GM19328 (cell line): ENCODE measurements around the gene SHMT1.
A peak's percentile ranks its signal among the peaks of the same experiment; 100 is the strongest.
"Not testable (repeated sequence)": the region's sequence is repeated elsewhere in the genome, so short reads cannot be mapped to it uniquely, and the experiment has no call there.

Experiments
- ATAC-seq: cut with Tn5 transposase; IDR thresholded peaks from one replicate; pipeline ENCODE4 v1.9.1; 2021; ENCODE audit warnings: mild to moderate bottlenecking, moderate library complexity; ENCODE audit not compliant: unreplicated experiment

The SHMT1 gene

GRCh38 chr17:18378614-18379013 is 15.3 kb upstream of the SHMT1 start:
- not testable (repeated sequence) for ATAC-seq

- ATAC-seq: no peak
Measured at GRCh38 chr17:18378205-18378505, 14.8 kb upstream of the SHMT1 start.

GRCh38 chr17:18377437-18378204 is 14.3 kb upstream of the SHMT1 start, which contains the start of gene EVPLL:
TSS of gene EVPLL (plus strand) at chr17:18377778. CDS start at chr17:18380938, 3,160 bp downstream.
- ATAC-seq: no peak

GRCh38 chr17:18374216-18374615 is 10.9 kb upstream of the SHMT1 start:
- ATAC-seq: no peak

- not testable (repeated sequence) for ATAC-seq
Measured at GRCh38 chr17:18373181-18373580, 9.8 kb upstream of the SHMT1 start.

GRCh38 chr17:18371455-18371854 is 8.1 kb upstream of the SHMT1 start:
- ATAC-seq: no peak

- ATAC-seq: no peak
Measured at GRCh38 chr17:18370761-18371160, 7.4 kb upstream of the SHMT1 start.

- ATAC-seq: no peak
Measured at GRCh38 chr17:18368946-18369345, 5.6 kb upstream of the SHMT1 start.

GRCh38 chr17:18364166-18364565 is 816 bp upstream of the SHMT1 start:
- no peak for ATAC-seq

GRCh38 chr17:18362698-18363100 is 651 bp downstream of the SHMT1 start:
- ATAC-seq: peak; percentile 2

GRCh38 chr17:18361837-18362697 is 1.3 kb downstream of the SHMT1 start:
- ATAC-seq: no peak

GRCh38 chr17:18360518-18360917 is 2.8 kb downstream of the SHMT1 start:
- ATAC-seq: no peak

- no peak for ATAC-seq
Measured at GRCh38 chr17:18356624-18357023, 6.7 kb downstream of the SHMT1 start.

- no peak for ATAC-seq
Measured at GRCh38 chr17:18353541-18353940, 9.8 kb downstream of the SHMT1 start.

- no peak for ATAC-seq
Measured at GRCh38 chr17:18344021-18344420, 19.3 kb downstream of the SHMT1 start.

GRCh38 chr17:18339933-18340332 is 23.4 kb downstream of the SHMT1 start:
- no peak for ATAC-seq

- not testable (repeated sequence) for ATAC-seq
Measured at GRCh38 chr17:18338158-18338557, 25.2 kb downstream of the SHMT1 start.

- ATAC-seq: no peak
Measured at GRCh38 chr17:18332909-18333489, 30.4 kb downstream of the SHMT1 start.

GRCh38 chr17:18331879-18332278 is 31.5 kb downstream of the SHMT1 start:
- ATAC-seq: no peak

- no peak for ATAC-seq
Measured at GRCh38 chr17:18328643-18329204, 34.6 kb downstream of the SHMT1 start.

GRCh38 chr17:18327556-18327955 is 35.8 kb downstream of the SHMT1 start:
- ATAC-seq: no peak
